DMS114 treated with DMSO at 0.1 percent for 48 hours (cell line): Measurements from ENCODE around the gene ZNF595.
"Not testable (repeated sequence)": the region's sequence is repeated elsewhere in the genome, so short reads cannot be mapped to it uniquely, and the experiment has no call there.

Experiments used
- DNase-seq: peaks from one replicate; lab custom pipeline; 2025; ENCODE audit not compliant: unreplicated experiment; lab: John Stamatoyannopoulos, UW

The ZNF595 gene

DNA sequence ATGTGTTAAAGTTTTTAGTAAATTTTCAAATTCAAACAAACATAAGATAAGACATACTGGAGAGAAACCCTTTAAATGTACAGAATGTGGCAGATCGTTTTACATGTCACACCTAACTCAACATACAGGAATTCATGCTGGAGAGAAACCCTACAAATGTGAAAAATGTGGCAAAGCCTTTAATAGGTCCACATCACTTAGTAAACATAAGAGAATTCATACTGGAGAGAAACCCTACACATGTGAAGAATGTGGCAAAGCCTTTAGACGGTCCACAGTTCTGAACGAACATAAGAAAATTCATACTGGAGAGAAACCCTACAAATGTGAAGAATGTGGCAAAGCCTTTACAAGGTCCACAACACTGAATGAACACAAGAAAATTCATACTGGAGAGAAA lies 32.8 kb downstream of the ZNF595 start:
- DNase-seq, result no peak

DNA sequence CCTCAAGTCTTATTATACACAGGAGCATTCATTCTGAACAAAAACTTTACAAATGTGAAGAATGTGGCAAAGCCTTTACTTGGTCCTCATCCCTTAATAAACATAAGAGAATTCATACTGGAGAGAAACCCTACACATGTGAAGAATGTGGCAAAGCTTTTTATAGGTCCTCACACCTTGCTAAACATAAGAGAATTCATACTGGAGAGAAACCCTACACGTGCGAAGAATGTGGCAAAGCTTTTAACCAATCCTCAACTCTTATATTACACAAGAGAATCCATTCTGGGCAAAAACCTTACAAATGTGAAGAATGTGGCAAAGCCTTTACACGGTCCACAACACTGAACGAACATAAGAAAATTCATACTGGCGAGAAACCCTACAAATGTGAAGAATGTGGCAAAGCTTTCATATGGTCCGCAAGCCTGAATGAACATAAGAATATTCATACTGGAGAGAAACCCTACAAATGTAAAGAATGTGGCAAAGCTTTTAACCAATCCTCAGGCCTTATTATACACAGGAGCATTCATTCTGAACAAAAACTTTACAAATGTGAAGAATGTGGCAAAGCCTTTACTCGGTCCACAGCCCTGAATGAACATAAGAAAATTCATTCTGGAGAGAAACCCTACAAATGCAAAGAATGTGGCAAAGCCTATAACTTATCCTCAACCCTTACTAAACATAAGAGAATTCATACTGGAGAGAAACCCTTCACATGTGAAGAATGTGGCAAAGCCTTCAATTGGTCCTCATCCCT lies 33.6 kb downstream of the ZNF595 start:
- DNase-seq, result not testable (repeated sequence)

DNA sequence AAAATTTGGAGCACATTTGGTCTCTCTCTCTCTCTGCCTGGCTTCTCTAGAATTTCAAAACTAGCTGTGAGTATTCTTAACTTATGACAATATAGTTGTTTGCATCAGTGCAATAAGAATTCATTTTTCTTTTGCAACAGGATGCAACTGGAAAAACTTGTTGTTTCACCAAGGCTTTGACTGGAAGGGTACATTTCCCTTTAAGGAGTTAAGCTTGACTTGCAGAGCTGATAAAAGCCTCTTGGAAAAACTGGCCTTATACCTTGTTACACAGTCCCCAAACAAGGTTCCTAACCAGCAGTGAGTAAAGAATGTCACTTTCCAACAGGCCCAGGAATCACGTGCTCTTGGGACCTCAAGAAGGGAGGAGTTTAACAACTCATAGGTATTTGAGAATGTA lies 45.3 kb downstream of the ZNF595 start:
- DNase-seq, result no peak

DNA sequence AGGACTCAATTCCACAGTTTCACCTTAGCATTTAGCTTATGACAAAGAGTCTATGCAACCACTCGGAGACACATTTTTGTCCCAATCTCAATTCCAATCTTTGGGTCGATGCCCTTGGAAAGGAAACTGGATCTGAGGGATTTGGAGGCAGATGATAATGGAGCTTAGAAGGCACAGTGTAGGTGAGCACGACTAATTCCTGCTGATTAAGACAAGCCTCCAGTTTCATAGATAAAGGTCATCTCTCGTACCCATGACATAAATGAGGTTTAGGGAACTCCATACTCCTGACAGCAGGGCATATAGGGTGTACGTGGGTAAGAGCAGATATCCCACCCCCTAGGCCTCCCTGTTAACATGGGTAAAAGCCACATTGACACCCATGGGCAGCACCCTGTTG lies 46.7 kb downstream of the ZNF595 start:
- no peak for DNase-seq

DNA sequence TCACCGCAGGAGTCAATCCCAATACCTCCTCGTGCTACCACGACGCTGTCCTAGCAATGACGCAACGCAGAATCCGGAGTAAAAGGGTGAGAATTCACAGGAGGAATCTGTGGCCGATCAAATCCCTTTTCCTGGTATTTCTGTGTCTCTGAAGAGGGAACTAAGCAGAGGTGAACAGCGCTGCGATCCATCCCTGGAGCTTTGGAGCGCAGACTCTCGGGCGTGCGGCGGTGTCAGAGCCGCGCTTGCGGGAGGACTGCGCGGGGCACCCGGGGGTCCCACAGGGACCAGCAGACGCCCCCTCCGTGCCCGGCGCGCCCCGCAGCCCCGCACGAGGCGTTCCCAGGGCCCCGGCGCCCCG lies 53.9 kb downstream of the ZNF595 start:
- no peak for DNase-seq

DNA sequence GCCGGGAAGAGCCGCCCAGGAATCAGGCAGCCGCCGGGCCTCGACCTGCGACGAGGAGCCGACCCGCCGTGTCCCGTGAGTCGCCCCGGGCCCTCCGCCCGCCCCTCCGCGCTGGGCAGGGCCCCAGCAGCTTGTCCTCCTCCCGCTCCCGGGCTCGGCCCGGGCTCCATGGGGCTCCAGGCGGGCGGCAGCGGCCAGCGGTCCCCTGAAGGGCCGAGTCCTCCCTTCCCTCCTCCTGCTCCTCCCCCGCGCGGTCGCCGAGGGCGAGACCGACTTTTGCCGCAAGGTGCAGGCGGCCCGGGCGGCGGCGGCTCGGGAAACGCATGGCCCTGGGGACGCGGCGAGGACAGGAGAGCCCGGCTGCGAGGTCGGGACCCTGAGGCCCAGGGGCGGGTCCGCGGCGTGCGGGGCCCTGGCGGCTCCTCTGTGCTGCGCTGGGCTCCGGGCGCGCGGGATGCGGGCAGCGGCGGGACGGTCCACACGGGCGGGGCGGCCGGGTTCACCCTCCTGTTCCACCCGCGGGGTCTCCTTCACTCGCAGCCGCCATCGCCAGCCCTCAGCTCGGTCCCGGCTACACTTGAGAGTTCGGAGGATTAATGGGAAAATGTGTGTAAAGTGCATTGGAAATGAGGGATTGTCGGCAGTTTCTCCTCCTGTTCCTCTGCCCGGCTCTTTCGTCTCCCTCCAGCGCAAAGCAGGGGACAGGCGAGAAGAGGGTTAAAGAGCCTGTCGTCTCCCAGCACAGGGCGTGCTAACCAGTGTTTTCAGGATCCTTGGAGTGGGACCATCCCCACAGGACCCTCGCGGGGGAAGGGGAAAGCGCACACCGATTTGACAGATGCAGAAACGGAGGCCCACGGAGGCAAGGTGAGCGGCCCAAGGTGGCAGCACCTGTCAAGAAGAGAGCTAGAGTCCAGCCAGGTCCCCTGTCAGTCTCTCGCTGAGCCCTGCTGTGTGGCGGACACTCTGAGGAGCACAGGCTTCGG lies 54.6 kb downstream of the ZNF595 start:
- no peak for DNase-seq

DNA sequence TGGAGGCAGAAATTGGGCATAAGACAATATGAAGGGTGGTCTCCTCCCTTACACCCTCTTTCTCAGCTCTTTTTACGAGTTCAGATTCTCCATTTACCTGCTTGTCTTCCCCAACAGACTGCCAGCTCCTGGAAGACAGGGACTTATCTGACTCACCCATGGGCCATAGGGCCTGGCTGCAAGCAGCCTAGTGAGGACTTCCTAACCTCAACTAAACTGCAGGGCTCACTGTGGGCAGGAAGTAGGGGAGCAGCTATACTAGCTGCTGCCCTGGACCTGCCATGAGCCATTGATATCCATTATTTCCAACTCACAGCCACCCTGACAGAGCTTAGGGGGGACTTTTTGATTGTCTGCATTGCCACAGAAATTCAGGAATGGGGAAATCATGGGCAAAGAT lies 59.6 kb downstream of the ZNF595 start:
- no peak for DNase-seq

DNA sequence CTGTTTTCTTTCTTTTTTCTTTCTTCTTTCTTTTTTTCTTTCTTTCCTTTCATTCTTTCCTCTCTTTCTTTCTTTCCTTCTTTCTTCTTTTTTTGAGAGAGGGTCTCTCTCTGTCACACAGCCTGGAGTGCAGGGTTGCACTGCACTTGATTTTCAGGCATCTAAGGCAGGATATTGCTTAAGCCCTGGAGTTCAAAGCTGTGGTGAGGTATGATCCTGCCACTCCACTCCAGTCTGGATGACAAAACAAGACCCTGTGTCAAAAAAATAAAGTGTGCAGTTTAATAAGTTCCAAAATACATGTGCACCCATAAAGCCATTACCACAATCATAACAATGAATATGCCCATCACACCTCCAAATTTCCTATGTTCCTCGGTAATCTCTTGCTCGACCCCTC lies 60.6 kb downstream of the ZNF595 start:
- DNase-seq, result no peak

DNA sequence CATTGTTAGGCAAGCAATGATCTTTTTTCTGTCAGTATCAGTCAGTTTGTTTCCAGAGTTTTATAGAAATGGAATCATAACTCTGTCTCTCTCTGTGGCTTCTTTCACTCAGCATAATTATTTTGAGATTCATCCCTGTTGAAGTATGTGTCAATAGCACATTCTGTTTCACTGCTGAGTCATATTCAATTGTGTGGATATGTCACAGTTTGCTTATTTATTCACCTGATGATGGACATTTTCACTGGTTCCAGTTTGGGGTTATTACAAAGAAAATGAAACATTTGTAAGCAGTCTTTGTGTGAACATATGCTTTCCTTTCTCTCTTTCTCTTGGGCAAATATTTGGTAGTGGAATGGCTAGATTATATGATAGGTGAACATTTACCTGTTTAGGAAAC lies 61.0 kb downstream of the ZNF595 start:
- DNase-seq, result no peak

DNA sequence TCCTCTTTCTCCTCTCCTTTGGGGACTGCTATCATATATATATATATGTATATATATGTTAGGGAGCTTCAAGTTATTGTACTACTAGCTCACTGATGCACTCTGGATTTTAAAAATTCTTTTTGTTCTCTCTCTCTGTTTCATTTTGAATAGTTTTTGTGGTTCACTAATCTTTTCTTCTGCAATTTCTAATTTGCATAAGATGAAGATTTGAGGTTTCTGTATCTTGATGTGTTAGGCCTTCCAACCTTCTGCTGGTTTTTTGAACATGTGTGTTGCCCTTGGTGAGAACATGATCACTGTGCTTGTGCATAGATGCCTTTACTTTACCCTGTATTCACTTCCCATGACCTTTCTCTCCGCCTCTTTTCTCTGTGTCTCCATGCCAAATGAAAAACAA lies 63.4 kb downstream of the ZNF595 start:
- DNase-seq, result no peak

DNA sequence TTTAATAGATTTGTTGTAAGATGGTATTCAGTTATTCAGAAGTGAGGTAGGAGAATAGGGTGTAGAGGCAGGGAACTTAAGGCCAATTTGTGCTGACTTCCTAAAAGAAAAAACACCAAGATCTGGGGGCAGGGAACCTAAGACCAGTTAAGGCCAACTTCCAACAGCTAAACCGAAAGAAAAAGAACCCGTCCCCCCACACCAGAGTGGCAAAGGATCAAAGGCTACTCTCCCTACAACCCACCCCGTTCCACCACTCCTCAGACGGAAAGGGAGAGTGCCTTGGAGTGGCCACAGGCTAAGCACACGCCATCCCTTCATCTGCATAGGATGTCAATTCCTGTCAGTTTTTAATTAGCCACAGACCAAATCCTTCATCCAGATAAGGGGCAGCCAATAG lies 67.5 kb downstream of the ZNF595 start:
- no peak for DNase-seq

DNA sequence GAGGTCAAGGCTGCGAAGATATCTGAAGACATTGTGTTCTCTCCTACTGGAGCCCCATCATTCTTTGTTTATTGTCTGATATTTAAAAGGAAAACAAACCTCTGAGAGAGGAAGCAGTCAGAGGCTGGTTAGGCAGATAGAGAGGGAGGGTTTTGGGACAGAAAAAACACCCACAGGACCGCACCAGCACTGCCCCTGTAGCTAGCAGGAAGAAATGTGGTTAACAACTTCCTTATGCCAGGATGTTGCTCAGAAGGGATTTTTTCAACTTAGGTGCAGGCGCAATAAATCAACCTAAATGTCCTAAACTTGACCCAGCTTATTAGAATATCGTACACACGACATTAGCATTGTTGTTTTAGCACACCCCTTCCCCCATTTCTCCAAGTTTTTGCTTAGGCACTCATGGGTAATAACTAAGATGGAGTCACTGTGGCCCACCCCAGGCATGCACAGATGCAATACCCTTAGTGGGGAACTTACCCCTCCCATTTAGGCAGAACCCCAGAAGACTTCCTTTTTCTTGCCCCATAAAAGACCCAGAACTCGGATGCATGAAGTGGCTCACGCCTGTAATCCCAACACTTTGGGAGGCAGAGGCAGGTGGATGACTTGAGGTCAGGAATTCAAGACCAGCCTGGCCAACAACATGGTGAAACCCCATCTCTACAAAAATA lies 68.4 kb downstream of the ZNF595 start:
- no peak for DNase-seq

DNA sequence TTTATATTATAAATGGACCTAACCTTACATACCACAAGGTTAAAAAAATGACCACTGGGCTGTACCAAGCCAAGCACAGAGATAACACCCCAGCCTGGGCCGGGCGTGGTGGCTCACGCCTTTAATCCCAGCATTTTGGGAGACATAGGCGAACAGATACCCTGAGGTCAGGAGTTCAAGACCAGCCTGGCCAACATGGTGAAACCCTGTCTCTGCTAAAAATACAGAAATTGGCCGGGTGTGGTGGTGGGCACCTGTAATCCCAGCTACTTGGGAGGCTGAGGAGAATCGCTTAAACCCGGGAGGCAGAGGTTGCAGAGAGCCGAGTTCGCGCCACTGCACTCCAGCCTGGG lies 70.8 kb downstream of the ZNF595 start:
- not testable (repeated sequence) for DNase-seq

DNA sequence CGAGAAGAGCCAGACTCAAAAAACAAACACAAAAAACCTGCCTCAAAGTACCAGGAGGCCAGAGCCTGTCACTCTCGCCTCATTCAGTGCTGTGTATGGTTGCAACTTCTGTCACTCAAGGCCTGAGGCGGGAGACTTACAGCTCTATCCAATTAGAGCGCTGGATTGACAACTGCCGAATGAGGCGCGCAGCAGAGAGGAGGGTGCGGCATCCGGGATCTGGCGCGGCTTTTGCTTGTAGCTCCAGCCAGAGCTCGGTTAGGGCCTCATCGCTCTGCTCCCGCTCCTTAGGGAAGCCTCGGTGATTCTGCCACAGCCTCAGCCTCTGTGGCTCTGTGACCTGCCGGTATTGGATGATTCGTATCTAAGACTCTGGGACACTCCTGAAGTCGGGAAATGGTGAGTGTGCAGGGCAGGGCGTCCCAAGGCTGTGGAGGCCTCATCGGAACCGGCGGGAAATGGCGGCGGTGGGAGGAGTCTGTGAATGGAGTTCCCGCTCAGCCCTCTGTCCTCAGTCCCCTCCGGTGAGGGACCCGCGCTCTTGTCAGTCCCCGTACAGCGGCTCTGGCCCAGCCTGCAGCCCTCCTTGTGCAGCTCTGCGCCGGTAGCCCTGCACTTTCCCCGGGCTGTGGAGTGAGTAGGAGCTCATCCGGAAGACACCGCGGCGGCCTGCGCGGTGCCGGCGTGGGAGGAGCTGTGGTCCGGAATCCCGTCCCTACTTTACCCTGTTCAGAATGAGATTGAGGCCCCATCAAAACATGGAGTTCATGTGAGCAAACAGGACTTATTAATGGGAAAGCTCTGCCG lies 71.4 kb downstream of the ZNF595 start, which contains the start of gene ZNF718:
Gene ZNF718, plus strand, starts transcription at position 227 of the 807 bp plus-strand sequence. Its CDS starts 170 bp downstream, at position 397.
- peak; percentile 93 for DNase-seq

DNA sequence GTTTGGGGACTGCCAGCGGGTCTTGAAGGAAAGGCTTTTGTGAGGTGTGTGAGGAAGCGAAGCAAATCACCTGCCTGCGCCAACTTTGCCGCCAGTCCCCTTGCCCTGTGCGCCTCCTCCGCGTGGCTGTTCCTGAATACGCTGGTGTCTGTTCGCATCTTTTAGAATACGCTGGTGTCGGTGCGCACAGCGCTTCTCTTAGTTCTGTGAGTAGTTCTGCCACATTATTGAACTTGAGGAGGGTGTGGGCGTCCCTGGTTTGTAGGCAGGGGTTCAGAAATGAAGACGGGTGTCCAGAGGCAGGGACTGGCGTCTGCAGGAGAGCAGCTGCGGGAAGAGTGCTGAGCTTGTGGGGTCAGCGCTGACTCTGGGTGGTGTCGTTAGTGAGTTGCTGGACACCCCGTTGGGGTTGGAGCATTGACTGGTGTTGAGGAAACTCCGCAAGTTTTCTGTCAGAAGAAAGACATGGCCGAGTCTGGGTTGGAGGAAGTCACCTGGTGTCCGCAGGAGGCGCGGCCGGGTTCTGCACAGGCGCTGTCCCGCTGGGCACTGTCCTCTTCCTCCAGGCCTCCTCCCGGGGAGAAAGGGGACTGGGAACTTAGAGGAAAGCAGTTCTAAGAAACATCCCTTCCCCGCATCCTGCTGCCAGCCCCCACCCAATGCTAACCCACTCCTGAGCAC lies 72.1 kb downstream of the ZNF595 start:
- DNase-seq, result peak; percentile 51

DNA sequence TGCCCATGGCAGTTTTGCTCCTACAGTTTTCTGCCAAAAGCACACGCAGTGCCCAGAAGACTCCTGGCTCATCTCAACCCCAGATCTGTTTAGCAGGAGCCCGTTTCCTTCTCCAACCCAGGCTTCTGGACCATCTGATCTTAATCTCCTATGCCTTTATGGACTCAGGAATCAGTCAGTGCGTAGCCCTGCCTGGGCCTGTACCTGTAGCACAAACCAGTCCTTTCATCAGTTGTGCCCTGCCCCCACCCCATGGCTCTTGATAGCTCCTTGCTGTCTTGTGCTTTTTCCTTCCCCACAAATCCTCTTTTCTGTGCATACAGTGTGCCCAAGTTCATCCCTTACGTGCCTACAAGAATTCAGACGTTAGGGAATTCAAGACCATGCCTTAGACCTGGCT lies 72.7 kb downstream of the ZNF595 start:
- DNase-seq, result no peak

DNA sequence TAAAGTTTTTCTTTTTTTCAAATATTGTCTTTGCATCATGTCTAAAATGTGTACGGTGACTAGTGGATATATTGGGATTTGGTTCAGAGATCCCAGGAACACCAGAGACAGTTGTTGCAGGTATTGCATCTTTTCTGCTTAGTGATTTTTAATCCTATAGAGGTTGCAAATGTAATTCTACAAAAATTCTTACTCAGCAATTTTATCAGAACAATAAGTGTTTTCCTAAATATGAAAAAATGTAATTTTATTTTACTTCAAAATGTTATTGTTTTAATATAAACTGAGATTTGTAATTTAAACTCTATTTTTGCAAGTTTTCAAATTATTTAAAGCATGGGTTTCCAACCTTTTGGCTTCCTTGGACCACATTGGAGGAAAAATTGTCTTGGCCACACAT lies 79.4 kb downstream of the ZNF595 start:
- no peak for DNase-seq
